ENCODE measurements around the gene ATIC.

The ATIC gene

DNA sequence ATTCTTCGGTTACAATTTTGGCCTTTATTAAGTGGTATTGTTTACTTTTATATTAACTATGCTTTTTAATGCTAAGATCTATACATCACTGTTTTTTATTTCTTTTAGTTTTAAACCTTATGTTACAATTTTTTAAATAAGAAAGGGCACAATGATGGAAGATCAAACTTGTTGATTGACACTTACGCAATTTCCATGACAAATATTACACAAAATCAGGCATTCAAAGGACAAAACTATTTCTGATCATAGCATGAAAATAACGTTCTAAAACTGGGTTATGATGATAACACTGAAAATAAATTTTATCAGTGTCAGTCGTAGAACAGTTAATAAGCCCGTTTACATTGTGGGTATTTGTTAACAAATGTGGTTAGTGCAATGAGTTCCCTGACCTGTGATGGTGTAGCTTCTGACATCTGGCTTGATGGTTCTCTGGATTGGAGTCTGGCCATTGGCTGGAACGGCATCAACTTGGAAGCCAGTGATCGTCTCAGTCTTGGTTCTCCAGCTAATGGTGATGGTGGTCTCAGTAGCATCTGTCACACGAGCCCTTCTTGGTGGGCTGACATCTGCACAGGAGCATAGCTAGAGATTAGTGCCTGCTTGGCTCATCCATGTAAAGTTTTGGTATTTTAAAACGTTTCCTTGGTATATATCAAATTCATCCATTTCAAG is 64.4 kb downstream of the ATIC start:
- no peak for DNase-seq (ENCODE audit: low spot score)

DNA sequence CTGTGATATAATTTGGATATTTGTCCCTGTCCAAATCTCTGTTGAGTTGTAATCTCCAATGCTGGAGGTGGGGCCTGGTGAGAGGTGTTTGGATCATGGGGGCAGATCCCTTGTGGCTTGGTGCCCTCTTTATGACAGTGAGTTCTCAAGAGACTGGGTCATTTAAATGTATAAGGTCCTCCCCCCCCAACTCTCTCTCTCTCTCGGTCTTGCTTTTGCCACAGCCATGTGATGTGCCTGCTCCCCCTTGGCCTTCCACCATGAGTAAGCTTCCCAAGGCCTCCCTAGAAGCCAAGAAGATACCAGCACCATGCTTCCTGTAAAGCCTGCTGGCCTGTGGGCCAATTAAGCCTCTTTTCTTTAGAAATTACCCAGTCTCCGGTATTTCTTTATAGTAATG is 65.4 kb downstream of the ATIC start:
- DNase-seq (ENCODE audit: low spot score), result no peak

DNA sequence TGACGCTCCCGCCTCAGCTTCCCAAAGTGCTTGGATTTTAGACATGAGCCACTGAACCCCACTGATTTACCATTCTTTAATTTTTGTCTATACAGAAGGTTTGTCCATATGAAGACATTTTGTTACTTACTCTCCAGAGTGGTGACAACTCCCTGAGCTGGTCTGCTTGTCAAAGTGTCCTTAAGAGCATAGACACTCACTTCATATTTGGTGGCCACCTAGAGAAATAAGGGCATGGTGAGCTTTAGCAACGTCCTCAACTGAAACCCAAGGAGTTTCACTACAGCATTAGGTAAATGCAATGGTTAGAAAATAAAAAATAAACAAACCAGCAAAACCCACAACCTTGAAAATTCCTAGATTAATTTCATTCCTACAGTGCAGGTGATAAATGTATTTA is 66.2 kb downstream of the ATIC start:
- DNase-seq (ENCODE audit: low spot score), result no peak

DNA sequence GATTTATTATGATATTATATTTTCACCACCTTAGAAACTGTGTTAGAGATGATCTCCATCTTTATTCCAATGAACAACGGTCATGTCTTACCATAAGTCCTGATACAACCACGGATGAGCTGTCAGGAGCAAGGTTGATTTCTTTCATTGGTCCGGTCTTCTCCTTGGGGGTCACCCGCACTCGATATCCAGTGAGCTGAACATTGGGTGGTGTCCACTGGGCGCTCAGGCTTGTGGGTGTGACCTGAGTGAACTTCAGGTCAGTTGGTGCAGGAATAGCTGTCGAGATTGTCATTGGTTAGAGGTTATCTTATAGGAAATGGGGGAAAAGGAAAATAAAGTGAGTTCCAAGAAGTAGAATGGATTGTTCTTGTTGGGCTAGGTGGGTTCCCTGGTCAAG is 67.2 kb downstream of the ATIC start:
- DNase-seq (ENCODE audit: low spot score), result no peak

DNA sequence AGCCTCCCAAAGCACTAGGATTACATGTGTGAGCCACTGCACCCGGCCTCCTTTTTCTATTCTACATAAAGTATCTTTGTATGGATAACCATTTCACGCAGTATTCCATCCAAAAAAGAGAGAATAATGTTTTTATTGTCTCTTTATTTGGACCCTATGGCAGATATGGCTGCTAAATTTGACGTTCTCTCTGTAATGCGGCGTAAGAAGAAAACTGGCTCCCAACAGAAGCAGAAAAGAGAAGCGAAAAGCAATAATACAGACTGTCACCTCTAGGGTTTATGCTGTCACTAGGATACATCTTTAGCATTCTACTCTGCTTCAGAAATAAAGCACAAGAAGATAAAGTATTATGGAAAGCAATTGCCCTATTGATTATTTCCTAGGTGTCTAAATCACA is 68.1 kb downstream of the ATIC start:
- no peak for DNase-seq (ENCODE audit: low spot score)

- DNase-seq (ENCODE audit: low spot score), result no peak
Measured at GRCh38 chr2:215380699-215381098, 68.8 kb downstream of the ATIC start.

- no peak for DNase-seq (ENCODE audit: low spot score)
Measured at GRCh38 chr2:215382011-215382410, 70.2 kb downstream of the ATIC start.

GRCh38 chr2:215382480-215382879 is 70.6 kb downstream of the ATIC start:
- no peak for DNase-seq (ENCODE audit: low spot score)

GRCh38 chr2:215383652-215384279 is 71.9 kb downstream of the ATIC start:
- no peak for DNase-seq (ENCODE audit: low spot score)

DNA sequence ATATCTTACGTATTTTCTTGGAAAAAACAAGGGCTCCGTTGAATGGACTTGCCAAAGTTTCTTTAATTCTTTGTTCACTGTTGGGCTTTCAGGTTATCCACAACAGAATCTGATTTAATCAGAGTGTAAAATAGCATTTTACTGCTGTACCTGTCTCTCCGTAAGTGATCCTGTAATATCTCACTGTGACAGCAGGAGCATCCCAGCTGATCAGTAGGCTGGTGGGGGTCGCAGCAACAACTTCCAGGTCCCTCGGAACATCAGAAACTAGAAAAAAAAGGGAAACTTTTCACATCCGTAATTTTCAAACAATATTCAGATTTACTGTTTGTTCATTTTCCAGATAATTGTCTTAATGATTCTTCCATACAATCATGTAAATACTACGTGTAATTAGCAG is 72.9 kb downstream of the ATIC start:
- DNase-seq (ENCODE audit: low spot score), result no peak

DNA sequence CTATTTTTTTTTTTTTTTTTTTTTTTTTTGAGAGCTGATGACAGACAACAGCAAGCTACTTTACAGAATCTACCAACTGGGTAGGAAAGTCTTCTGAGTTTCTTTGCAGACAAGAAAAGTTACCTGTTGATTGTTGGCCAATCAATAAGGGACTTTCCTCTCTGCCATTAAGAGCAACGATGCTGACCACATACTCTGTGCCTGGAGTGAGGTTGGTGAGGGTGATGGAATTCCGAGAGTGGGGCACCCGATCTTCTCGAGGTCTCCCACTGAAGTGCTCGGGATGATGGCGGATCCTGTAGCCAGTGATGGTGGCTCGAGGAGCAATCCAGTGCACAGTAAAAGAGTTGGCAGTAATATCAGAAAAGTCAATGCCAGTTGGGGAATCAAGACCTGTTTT is 74.7 kb downstream of the ATIC start:
- no peak for DNase-seq (ENCODE audit: low spot score)

GRCh38 chr2:215388002-215388728 is 76.3 kb downstream of the ATIC start:
- DNase-seq (ENCODE audit: low spot score), result no peak

GRCh38 chr2:215390550-215390913 is 78.7 kb downstream of the ATIC start:
- no peak for DNase-seq (ENCODE audit: low spot score)

DNA sequence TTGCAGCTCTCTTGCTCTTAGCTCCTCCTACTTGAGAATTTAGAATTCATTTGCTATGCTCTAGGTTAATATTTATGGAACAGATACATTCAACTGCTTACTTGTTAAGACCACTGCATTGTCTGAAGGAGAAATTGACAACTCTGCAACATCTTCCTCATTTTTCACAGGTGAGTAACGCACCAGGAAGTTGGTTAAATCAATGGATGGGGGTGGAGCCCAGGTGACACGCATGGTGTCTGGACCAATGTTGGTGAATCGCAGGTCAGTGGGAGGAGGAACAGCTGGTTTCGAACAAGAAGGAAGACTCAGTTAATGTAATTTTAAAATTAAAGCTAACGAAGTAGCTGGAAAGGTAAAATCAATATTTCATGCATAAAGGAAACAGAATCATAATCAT is 79.7 kb downstream of the ATIC start:
- DNase-seq (ENCODE audit: low spot score), result peak; percentile 11

DNA sequence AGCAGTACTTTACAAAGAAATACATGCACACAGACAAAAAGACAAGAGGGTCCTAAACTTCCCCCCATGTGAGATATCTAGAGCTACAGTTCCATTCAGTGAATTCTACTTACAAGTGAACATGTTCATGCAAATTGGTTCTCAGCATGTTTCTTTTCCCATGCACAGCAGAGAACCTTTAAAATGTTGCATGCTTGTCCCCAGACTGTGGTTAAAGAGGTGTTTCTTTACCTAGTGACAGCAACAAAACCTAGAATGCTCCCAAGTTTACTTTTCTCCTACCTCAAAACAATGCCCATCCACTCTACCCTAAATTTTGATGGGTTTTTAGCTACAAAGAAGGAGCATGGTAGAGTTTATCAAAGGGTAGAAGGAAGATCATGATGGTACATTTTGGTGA is 80.3 kb downstream of the ATIC start:
- DNase-seq (ENCODE audit: low spot score), result no peak

DNA sequence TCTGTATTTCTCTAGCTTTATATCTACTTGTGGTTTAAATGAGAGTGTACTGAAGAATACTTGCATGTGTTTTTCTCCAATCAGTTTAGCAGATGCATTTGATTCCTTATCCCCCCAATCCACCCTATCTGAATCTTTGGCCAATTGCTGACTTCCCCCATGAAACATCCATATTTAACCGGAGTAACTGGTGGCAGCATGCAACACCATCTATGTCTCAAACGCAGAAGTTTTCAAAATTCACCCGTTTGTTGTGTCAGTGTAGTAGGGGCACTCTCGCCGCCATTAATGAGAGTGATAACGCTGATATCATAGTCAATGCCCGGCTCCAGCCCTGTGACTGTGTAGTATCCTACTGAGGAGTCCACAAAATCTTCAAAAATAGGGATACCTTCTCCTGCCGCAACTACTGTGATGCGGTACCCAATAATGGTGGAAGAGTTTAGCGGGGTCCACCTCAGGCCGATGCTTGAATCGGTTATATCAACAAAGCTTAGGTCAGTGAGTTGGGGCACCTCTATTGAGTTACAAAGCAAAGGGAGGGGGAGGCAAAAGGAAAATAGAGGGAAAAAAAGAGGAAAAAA is 80.9 kb downstream of the ATIC start:
- no peak for DNase-seq (ENCODE audit: low spot score)

- no peak for DNase-seq (ENCODE audit: low spot score)
Measured at GRCh38 chr2:215394102-215394805, 82.4 kb downstream of the ATIC start.

DNA sequence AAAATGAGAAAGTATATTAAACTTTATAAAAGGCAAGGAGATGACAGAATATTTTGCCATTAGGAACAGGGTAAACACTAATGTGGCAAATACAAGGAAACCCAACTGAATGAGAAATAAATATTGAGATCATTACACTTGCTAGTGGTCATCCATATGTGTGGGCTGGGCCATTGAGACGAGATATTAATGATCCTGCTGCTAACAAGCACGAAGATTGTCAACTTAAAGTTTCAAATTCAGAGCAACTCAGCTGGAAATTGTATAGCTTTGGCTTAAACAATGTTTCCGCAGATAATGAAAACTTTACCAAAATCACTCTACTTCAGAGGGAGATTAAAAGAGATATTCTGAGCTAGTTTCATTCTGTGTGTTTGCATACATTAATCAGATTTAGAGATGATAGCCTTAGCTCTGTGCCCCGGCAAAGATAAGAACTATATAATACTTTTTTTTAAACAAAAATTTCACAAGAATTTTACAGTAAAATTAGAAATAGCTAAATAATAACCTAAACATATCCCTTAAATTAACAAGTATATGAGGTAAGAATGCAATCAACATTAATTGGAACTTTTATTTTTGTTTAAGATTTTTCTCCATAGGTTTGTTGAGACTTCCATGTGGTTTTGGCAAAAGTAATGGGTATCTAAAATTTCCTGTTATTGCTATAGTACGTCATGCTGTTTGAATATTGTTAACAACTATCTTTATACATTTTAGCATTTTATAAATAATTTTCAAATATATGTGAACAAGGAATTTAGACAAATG is 84.0 kb downstream of the ATIC start:
- no peak for DNase-seq (ENCODE audit: low spot score)

- DNase-seq (ENCODE audit: low spot score), result no peak
Measured at GRCh38 chr2:215396595-215397313, 84.9 kb downstream of the ATIC start.

- no peak for DNase-seq (ENCODE audit: low spot score)
Measured at GRCh38 chr2:215397632-215398341, 85.9 kb downstream of the ATIC start.
